DMS114 treated with DMSO at 0.1 percent for 48 hours (cell line): ENCODE results near the gene C1S.
A peak's percentile ranks its signal among the peaks of the same experiment; 100 is the strongest.
"Not testable (repeated sequence)": the region's sequence is repeated elsewhere in the genome, so short reads cannot be mapped to it uniquely, and the experiment has no call there.

Experiments used
- DNase-seq: peaks from one replicate; lab custom pipeline; 2025; ENCODE audit not compliant: unreplicated experiment; lab: John Stamatoyannopoulos, UW

C1S gene

DNA sequence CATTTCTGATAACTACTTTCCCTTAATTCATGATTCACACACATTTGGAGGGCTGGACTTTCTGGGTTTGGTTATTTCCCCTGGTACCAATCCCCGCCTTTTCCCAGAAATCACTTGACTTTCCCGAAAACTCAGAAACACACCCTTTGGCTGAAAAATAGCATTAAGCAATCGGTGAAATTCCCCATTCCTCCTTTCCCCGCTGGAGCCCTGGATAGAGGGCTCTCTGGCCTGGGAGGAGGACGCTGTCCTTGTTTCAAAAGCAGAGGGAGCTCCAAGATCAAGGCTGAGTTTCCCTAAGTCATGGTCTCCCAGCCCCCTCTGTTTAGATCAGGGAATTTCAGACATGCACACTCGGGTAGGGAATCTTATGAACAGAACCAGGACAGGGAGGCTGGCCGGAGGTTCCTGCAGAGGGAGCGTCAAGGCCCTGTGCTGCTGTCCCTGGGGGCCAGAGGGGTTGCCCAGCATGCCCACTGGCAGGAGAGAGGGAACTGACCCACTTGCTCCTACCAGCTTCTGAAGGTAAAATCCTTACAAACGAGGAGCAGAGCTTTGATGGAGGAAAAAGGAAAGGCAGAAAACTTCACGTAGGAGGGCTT, at the start of gene C1S:
Gene C1S, plus strand, starts transcription at position 366 of the 602 bp plus-strand sequence. CDS start 1,195 bp downstream, outside the sequence.
- peak; percentile 74 for DNase-seq

DNA sequence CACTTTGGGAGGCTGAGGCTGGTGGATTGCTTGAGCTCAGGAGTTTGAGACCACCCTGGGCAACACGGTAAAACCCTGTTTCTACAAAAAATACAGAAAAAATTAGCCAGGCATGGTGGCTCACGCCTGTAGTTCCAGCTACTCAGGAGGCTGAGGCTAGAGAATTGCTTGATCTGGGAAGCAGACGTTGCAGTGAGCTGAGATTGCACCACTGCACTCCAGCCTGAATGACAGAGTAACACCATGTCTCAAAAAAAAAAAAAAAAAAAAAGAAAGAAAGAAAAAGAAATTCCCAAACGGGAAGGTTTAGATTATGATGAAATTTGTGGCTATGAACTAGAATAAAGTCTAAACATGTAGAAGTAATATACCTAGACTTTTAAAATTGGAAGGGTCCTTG, 49.1 kb upstream of the C1S start:
- DNase-seq = not testable (repeated sequence)

DNA sequence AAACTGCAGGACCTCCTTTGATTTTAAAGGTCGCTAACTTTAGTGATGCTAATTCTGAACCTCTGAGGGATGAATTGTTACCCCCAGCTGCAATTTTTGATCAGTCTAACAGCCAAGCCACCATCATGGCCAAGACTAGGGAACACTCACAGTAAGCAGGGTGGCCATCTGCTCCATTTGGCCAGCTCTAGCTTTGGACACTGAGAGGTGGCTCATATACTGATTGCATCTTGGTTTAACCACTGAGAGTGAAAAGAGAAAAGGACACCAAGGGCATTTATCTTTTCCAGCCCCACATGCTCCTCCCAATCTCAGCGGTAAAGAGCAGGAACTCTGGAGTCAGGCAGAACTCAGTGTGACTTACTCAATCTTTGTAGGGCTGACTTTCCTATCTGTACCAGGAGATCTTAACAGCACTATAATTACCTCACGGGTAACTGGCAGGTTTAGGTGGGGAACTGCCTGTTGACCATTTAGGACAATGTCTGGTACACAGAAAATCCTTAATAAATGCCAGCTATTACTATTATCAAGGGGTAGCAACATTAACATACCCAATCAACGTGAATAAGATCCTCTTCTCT, 48.4 kb upstream of the C1S start:
- DNase-seq = no peak

DNA sequence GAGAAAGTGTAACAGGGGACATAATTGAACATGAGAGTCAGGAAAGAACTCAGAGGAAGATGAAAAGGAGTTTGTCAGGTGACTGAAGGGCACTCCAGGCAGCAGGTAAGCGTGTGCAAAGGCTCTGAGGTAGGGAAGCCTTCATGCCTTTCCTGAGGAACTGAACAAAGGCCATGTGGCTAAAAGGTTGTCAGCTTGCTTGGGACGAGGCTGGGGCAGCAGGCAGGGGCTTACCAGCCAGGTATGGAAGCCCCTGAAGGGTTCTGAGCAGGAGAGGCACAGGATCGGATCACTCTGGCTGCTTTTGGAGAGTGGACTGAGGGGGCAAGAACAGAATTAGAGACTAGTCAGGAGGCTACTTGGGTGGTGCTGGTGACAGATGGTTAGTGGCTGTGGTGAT, 47.4 kb upstream of the C1S start:
- no peak for DNase-seq

- no peak for DNase-seq
Observed at GRCh38 chr12:7015555-7016370, 44.8 kb upstream of the C1S start.

DNA sequence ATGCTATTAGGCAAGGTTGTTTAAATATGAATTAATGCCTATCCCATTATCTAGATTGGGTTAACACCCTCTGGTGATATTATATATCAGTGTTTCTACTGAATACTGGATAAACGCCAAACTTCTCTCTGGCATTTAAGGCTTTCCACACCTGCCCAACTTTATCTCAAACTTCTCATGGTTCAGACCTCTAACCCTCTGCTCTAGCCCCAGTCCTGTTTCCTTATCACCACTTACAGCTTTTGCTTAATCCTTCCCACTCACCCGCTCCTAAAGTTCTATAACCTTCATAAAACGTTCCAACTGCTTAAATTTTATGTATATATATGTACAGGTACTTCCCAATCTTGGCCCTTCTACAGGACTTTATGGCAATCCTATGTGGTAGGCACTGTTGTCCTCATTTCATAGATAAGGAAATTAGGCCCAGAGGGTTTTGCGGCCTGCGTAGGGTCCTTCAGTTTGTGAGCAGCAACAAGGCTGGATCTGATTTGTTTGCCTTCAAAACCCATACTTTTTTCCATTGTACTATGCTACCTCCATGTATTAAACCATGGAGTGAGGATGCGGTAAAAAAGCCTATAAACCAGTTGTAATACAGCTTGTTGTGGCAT, 43.5 kb upstream of the C1S start:
- no peak for DNase-seq

DNA sequence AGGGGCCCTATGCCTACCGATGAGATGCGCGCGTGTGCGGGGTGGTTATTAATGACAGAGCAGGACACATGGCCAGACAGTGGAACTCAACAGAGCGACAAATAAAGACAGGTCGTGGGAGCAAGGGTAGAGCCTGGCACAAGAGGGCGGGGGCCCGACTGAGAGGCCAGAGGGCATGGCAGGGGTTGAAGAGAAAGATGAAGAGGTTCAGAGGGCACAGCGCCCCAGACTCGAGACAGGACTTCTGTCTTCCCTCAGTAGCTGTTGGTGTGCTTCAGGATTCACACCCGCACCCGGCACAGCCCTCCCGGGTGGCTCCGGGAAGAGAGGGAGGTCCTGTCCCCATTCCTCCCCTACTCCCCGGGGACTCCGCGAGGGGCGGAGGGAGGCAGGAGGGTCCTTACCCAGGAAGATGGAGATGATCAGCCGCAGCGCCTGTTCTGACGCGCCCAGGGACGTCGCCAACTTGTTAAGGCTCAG, 42.6 kb upstream of the C1S start:
- peak; percentile 73 for DNase-seq

DNA sequence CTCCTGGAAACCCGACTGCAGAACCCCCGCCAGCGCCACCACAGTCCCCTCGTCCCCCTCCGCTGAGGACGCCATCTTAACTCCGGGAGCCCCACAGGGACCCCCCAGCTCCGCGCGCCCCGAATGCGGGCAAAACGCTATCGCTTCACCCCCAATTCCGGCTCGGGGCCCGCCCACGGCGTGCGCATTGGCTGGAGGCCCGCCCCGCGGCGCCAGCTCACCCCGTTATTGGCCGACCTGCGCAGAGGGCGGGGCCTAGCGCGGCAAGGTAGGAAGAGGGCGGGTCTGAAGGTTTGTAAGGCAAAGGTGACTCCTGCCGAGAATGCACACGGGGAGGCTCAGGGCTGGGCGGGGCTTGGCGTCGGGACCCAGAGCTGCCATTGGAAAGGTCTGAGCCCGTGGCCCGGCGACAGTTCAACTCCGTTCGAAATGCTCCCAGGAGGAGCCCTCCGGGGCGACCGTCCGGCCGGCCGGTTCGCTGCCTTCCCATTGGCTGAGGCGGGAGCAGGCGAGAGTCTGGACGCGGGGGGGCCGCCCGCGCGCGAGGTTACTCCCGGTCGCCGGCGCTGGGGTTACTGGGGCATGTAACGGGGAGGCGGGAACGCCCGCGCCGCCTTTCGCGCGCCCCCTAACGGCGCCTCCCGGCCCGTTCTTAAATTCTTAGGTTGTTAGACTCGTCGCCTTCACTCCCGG, 42.0 kb upstream of the C1S start, which contains the start of gene LPCAT3:
Gene LPCAT3, minus strand, starts transcription at position 127 of the 693 bp plus-strand sequence. Its CDS starts 52 bp downstream, at position 75.
- peak; percentile 94 for DNase-seq

DNA sequence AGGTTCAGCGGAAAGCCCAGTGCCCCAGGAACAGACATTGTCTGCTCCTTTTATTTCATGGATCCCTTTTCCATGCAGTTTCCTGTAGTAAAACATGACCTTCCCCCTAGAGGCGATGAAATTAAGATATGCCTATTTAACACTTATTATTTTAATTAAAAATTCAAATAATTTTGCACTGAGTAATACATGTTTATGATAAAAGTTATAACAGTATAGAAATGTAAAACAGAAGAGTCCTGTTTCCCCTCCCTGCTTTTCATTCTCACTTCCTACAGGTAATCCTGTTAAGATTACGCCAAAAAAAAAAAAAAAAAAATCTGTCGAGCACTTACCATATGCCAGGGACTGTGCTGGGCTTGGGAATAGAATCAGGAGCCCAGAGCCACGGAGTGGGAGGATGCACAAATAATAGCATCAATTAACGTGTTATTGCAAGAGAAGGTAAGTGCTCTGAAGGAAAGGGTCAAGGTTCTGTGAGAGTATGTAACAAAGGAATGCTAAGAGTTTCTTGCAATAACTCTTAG, 41.4 kb upstream of the C1S start:
- no peak for DNase-seq

DNA sequence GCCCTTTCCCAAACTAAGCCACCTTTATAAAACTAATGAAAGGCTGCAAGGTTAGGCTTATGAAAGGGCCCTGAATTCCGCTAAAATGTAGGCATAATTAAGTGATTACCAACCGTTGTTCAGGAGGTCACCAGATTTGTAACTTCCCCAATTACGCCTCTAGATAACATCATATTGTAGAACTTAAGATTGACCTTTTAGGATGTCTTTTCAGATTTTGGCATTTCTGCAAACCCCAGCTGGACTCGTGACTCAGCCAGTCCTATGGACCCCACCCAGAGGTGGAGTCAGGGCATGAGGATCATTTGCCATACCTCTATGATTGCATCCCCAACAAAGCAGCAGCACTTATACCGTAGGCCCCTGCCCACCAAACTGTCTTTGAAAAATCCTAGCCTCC, 38.6 kb upstream of the C1S start:
- DNase-seq = no peak

DNA sequence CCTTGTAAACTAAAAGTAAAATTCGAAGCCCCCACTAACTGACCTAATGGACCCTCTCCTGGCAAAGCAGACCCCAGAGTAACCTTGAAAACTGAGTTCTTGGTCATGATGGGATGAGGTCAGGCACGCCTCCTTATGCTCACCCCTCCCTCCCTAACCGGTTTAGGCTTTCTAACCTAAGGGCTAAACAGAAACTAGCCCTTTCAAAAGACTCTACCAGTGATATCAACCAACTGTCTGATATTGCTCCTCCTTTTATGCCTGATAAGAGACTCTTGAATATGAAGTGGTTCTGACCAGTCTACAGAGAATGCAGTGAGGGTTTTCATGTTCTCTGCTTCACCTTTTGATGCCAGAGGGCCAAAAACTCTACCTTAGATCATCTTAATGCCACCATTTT, 37.4 kb upstream of the C1S start:
- DNase-seq = no peak

- DNase-seq = no peak
Observed at GRCh38 chr12:7026854-7027253, 33.7 kb upstream of the C1S start.

DNA sequence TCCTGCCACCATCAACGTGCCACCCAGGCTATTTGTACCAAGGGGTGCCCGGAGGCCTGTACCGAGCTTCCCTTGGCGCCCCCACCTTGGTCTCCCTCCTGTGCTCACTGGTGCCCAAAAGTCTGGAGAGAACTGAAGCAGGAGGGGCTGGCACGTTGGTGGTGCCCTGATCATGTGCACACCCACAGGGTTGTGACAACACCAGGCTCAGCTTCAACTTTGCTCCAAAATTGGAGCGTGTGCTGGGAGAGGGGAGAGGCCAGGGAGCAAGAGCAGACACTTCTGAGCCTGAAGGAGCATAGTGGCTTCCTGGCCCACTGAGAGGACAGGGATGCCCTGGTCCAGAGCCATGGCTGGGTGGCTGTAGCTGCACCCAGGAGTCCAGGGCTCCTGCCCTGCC, 29.2 kb upstream of the C1S start:
- no peak for DNase-seq

DNA sequence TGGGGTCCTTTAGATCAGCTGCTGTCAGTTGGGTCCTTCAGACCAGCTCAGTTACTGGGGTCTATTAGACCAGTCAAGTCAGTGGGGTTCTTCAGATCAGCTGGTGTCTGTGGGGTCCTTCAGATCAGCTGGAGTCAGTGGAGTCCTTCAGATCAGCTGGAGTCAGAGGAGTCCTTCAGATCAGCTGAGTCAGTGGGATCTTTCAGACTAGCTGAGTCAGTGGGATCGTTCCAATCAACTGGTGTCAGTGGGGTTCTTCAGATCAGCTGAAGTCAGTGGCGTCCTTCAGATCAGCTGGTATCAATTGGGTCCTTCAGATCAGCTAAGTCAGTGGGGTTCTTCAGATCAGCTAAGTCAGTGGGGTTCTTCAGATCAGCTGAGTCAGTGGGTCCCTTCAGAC, 27.5 kb upstream of the C1S start:
- DNase-seq = no peak

DNA sequence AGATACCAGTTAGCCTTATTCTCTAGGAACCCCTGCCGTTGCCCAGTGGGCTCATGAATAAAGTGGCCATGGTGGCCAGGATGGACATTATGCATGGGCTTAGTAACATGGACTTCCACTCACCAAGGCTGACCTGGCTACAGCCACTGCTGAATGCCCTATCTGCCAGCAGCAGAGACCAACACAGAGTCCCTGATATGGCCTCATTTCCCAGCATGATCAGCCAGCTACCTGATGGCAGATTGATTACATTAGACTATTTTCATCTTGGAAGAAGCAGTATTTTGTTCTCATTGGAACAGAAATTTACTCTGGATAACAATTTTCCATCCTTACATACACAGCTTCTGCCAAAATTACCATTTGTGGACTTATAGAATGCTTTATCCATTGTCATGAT, 26.1 kb upstream of the C1S start:
- DNase-seq = no peak

GRCh38 chr12:7035463-7035862, 25.1 kb upstream of the C1S start:
- no peak for DNase-seq

DNA sequence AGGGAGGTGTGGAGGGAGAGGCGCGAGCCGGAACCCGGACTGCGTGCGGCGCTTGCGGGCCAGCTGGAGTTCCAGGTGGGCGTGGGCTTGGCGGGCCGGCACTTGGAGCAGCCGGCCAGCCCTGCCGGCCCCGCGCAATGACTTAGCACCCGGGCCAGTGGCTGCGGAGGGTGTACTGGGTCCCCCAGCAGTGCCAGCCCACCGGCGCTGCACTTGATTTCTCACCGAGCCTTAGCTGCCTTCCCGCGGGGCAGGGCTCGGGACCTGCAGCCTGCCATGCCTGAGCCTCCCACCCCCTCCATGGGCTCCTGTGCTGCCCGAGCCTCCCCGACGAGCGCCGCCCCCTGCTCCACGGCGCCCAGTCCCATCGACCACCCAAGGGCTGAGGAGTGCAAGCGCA, 23.1 kb upstream of the C1S start:
- DNase-seq = not testable (repeated sequence)

- DNase-seq = no peak
Observed at GRCh38 chr12:7038591-7038990, 21.9 kb upstream of the C1S start.

DNA sequence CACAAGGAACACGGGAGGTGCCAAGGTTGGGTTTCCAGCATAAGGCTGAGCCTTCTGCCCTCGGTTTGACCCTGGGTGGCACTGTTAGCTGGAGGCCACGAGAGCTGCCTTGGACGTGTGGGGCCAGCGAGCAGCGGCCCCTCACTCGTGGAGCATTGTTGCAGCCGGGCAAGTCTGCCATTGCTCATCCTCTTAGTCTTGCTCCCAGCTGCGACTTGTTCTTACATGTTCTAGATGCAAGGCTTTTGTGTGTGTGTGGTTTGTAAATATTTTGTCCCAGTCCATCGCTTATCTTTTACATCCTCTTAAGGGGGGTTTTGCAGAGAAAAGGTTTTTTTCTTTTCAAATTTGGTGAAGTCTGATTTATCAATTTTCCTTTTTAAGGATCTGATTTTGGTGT, 21.1 kb upstream of the C1S start:
- DNase-seq = no peak

DNA sequence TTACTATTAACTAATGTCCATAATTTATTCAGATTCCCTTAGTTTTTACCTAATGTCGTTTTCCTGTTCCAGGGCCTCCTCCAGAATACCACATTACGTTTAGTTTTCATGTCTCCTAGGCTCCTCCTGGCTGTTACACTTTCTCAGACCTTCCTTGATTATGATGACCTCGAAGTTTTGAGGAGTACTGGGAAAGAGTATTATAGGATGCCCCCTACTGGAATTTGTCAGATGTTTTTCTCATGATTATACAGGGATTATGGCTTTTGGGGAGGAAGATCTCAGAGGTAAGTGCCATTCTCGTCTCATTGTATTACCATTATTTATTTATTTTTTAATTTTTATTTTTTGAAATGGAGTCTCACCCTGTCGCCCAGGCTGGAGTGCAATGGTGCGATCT, 17.7 kb upstream of the C1S start:
- DNase-seq = peak; percentile 10

DNA sequence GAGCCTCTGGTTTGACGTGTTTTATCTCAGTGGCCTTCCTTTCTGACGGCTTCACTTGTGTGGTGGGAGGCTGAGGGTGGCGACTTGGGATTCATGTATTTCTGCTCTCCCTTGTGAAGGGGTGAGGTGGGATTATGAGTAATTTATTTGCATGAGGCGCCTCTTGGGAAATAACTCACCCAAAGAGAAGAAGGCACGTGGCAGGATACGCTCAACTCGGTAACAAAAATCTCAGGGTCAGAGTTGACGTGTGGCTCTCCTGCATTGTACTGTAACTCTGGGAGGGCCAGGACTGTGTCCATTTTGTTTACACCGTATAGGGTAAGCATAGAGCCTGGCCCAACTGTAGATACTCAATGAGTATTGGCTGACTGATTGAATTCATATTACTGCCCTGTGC, 14.6 kb upstream of the C1S start:
- no peak for DNase-seq
